Left ventricle myocardium inferior (tissue), 1 donor: ENCODE results near the gene SBK2. TPM values are rescaled to one million over a fixed set of nuclear protein-coding genes. Genes with fewer than 3 reads are reported as not detected.

Source experiments
- DNase-seq: peaks from one replicate; pipeline ENCODE4 v3.0.0-alpha.2; 2020
- H3K27ac ChIP-seq: fragments of 200-600 bp; replicated peaks from 2 replicates; pipeline ENCODE4 v1.8.0; 2021
- H3K27me3 ChIP-seq: fragments of 200-600 bp; 2 replicates; pipeline ENCODE4 v1.8.0; 2021; ENCODE audit warnings: low read depth
- H3K36me3 ChIP-seq: fragments of 200-600 bp; 2 replicates; pipeline ENCODE4 v1.8.0; 2021
- H3K4me1 ChIP-seq: fragments of 200-600 bp; 2 replicates; pipeline ENCODE4 v1.8.0; 2021
- H3K4me3 ChIP-seq: fragments of 200-600 bp; 2 replicates; pipeline ENCODE4 v1.8.0; 2021; ENCODE audit warnings: mild to moderate bottlenecking, moderate library complexity
- H3K9me3 ChIP-seq: fragments of 200-600 bp; replicated peaks from 2 replicates; pipeline ENCODE4 v1.8.0; 2021
- intact Hi-C: fragments of 100-400 bp; cut with micrococcal nuclease; formaldehyde crosslinking; loops from one replicate; pipeline ENCODE4 v1.11.0; 2022
- total RNA-seq: library from RNA; stranded (reverse); fragmentation: NEBNext Ultra II Directional; extraction: Animal tissue kit (Norgen Biotek cat#: 25700); gene quantifications from one replicate; pipeline ENCODE4 v1.2.1, GENCODE V29; 2021
- TF ChIP-seq, protein P1 (sequence below): fragments of 200-600 bp; IDR thresholded peaks from 2 replicates; pipeline ENCODE4 v1.8.0; 2021; ENCODE audit warnings: antibody characterized with exemption, mild to moderate bottlenecking, borderline replicate concordance
- donor health status: DM: no; HTN: yes; CAD: no; lungs with severe emphysema.

SBK2 gene
- total RNA-seq, 1 donor from 2014 or later: 6.5 TPM

DNA sequence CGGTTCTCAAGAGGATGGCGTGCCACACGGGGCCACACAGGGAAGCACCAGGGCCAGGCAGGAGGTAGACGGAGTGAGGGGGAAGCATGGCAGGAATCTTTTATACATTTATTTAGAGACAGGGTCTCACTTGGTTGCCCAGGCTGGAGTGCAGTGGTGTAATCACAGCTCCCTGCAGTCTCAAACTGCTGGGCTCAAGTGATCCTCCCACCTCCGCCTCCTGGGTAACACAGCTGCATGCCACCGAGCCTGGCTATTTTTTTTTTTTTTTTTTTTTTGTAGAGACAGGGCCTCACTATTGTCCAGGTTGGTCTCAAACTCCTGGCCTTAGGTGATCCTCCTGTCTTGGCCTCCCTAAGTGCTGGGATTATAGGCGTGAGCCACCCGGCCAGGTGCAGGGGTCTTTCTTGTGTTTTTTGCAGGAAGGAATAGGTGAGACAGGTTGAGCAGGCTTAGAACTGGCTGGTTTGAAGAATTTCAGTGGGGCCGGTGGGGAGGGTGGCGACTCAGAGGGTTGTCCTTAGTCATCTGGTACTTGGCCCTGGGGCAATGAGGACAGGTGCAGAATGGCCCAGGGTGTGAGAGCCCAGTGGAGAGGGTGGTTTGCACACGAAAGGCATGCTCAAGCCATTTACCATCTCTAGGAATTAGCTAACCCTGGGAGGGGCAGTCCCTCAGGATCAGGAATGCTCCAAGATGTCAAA is 41.1 kb downstream of the SBK2 start:
- peaks cover 29% of the 10 kb centered on the region for H3K27me3 ChIP-seq
- peaks cover 26% of the 10 kb centered on the region for H3K4me1 ChIP-seq
- no peak overlapping the region for H3K4me3 ChIP-seq
- DNase-seq: no peak
- H3K9me3 ChIP-seq: no peaks in the 10 kb centered on the region
- H3K27ac ChIP-seq: no peak overlapping the region
- peaks cover 17% of the 10 kb centered on the region for H3K36me3 ChIP-seq
- TF ChIP-seq, protein P1, sequence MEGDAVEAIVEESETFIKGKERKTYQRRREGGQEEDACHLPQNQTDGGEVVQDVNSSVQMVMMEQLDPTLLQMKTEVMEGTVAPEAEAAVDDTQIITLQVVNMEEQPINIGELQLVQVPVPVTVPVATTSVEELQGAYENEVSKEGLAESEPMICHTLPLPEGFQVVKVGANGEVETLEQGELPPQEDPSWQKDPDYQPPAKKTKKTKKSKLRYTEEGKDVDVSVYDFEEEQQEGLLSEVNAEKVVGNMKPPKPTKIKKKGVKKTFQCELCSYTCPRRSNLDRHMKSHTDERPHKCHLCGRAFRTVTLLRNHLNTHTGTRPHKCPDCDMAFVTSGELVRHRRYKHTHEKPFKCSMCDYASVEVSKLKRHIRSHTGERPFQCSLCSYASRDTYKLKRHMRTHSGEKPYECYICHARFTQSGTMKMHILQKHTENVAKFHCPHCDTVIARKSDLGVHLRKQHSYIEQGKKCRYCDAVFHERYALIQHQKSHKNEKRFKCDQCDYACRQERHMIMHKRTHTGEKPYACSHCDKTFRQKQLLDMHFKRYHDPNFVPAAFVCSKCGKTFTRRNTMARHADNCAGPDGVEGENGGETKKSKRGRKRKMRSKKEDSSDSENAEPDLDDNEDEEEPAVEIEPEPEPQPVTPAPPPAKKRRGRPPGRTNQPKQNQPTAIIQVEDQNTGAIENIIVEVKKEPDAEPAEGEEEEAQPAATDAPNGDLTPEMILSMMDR: no peak
- intact Hi-C loops: no loop called here

DNA sequence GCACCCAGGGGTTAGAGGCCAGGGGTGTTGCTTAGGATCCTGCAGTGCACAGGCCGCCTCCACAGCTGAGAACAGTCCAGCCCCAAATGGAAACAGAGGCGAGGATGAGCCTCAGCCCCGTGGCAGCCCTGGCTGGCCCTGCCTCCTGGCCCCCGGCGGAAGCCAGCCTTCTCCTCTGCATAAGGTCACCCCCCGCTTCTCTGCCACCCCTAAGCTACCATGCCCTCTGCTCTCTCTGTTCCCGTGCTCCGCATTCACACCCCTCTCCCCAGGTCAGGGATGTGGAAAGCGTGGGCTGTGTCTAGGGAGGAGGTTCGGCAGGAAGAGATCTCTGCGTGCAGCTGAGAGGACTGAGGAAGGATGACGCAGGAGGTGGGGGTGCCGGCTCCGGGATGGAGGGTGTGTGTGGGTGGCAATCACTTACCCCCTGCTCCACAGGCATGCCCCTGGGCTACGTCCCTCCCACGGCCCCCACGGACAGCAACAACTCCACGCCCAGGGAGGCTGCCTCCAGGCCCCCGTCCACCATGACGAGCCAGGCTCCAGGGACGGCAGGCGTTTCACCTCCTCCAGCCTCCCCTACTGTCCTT is 42.7 kb downstream of the SBK2 start:
- H3K9me3 ChIP-seq: no peaks in the 10 kb centered on the region
- H3K27me3 ChIP-seq: peaks cover 36% of the 10 kb centered on the region
- H3K4me3 ChIP-seq: peak overlapping the region; percentile 63
- intact Hi-C loops: no loop called here
- TF ChIP-seq, protein P1: no peak
- peak; percentile 68 for DNase-seq
- peak overlapping the region; percentile 90 for H3K27ac ChIP-seq
- peaks cover 27% of the 10 kb centered on the region for H3K4me1 ChIP-seq
- H3K36me3 ChIP-seq: peaks cover 6% of the 10 kb centered on the region

DNA sequence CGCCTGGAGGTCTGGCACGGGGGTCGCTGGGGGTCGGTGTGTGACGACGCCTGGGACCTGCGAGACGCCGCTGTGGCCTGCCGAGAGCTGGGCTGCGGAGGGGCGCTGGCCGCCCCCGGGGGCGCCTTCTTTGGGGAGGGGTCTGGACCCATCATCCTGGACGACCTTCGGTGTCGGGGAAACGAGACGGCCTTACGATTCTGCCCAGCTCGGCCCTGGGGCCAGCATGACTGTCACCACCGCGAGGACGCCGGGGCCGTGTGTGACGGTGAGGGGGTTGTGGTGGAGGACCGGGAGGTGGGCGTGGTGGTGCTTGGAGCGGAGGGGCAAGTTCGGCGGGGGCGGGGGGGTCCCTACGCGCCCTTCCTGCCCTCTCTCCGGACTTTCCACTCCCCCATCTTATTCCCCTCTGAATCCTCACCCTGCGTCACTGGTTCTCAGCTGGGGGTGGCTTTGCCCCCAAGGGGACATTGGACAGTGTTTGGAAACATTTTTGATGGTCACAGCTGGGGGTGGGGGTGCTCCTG is 43.2 kb downstream of the SBK2 start:
- H3K9me3 ChIP-seq: no peaks in the 10 kb centered on the region

DNA sequence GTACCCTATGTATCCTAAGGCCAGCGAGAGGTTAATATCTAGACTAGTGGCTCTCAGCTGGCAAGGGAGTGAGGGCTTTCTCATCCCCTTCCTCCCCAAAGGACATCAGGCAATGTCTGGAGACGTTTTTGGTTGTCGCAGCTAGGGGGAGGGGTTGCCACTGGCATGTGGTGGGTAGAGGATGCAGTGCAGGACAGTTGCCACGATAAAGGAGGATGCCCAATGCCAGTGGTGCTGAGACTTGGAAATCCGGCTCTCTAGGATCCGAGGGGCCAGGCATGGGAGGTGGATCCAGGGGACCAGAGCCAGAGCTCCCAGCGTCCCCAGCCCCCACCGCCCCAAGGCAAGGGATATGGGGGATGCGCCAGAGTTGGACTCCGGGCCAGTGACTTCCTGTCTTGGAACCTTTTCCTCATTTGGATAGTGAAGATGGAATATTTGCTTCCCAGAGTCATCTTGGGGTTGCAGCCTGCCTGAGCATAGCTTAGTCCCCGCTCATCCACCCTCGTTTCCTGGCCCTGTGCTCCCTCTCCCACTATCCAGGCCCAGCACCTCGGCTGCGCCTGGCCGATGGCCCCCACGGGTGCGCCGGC is 43.8 kb downstream of the SBK2 start:
- Histone ChIP-seq H3K4me3 (peak overlapping the region; percentile 63), H3K27ac (peak overlapping the region; percentile 90), H3K36me3 (peaks cover 6% of the 10 kb centered on the region), H3K9me3 (no peaks in the 10 kb centered on the region), H3K4me1 (peaks cover 34% of the 10 kb centered on the region), H3K27me3 (peaks cover 39% of the 10 kb centered on the region)
- TF ChIP-seq, protein P1: no peak
- intact Hi-C loops: no loop called here
- DNase-seq: no peak

More for the DNA sequence above, 43.2 kb downstream of the SBK2 start:
- TF ChIP-seq, protein P1: no peak
- intact Hi-C loops: no loop called here
- no peak for DNase-seq
- peaks cover 39% of the 10 kb centered on the region for H3K27me3 ChIP-seq
- peak overlapping the region; percentile 90 for H3K27ac ChIP-seq
- peak overlapping the region; percentile 63 for H3K4me3 ChIP-seq
- H3K36me3 ChIP-seq: peaks cover 6% of the 10 kb centered on the region
- H3K4me1 ChIP-seq: peaks cover 30% of the 10 kb centered on the region

DNA sequence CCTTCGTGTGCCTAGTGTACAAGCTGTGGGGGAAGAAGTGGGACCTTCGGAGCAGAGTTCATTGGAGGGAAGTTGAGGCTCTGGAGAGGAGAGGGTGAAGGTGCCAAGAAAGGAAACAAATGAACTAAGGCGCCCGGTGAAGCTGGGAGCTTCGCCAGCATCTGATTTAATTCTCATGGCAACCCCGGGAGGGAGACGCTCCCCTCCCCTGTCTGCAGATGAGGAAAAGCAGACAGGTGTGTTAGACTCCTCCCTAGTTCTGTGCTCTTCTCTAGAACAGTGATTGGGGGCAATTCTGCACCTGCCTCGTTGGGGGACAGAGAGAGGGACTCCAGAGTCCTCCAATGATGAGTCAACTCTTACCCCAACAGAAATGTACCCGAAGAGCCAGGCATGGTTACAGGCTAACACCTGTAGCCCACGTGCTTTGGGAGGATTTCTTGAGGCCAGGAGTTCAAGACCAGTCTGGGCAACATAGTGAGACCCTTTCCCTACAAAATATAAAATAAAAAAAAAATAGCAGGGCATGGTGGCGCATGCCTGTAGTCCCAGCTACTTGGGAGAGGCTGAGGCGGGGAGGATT is 44.5 kb downstream of the SBK2 start:
- TF ChIP-seq, protein P1: no peak
- H3K27ac ChIP-seq: peak overlapping the region; percentile 90
- peaks cover 40% of the 10 kb centered on the region for H3K4me1 ChIP-seq
- DNase-seq: no peak
- H3K36me3 ChIP-seq: peaks cover 6% of the 10 kb centered on the region
- H3K9me3 ChIP-seq: no peaks in the 10 kb centered on the region
- peaks cover 39% of the 10 kb centered on the region for H3K27me3 ChIP-seq
- intact Hi-C loops: no loop called here
- no peak overlapping the region for H3K4me3 ChIP-seq
